ENCODE results near the gene GPX1. TPM values are rescaled to one million over a fixed set of nuclear protein-coding genes. Genes with fewer than 3 reads are reported as not detected.
A peak's percentile ranks its signal among the peaks of the same experiment; 100 is the strongest.
"Not testable (repeated sequence)": the region's sequence is repeated elsewhere in the genome, so short reads cannot be mapped to it uniquely, and the experiment has no call there.

Gene GPX1
- total RNA-seq = 100 to 1,000 TPM; 133 to 221 TPM

- H3K27ac Mint-ChIP-seq = peak within 1 kb of the TSS; percentile 98
- H3K27me3 Mint-ChIP-seq = no peaks in the 10 kb centered on the region
- peaks cover 89% of the 10 kb centered on the region for H3K36me3 Mint-ChIP-seq (ENCODE audit: low read depth)
- peak; percentile 88 for ATAC-seq (replicated peaks)
- H3K9me3 Mint-ChIP-seq = no peaks in the 10 kb centered on the region
- H3K4me3 Mint-ChIP-seq = peak within 1 kb of the TSS; percentile 98
- peaks cover 7% of the 10 kb centered on the region for H3K4me1 Mint-ChIP-seq
These were observed at the start of gene GPX1 for GRCh38 chr3:49358217-49358883. GPX1 (minus strand) TSS chr3:49358353; CDS start chr3:49358278, 75 bp downstream.

GRCh38 chr3:49406571-49407565, 48.7 kb upstream of the GPX1 start:
- Mint-ChIP-seq H3K4me3 (peak overlapping the region; percentile 43), H3K9me3 (no peaks in the 10 kb centered on the region), H3K27ac (peak overlapping the region; percentile 89), H3K27me3 (no peaks in the 10 kb centered on the region), H3K36me3 (ENCODE audit: low read depth) (peaks cover 85% of the 10 kb centered on the region), H3K4me1 (peaks cover 39% of the 10 kb centered on the region)
- no peak for ATAC-seq (replicated peaks)

GRCh38 chr3:49405570-49405969, 47.4 kb upstream of the GPX1 start:
- H3K27me3 Mint-ChIP-seq; H3K9me3 Mint-ChIP-seq; ATAC-seq (replicated peaks): not testable (repeated sequence)
- Mint-ChIP-seq H3K4me3 (peak overlapping the region; percentile 43), H3K4me1 (peaks cover 43% of the 10 kb centered on the region), H3K36me3 (ENCODE audit: low read depth) (peaks cover 90% of the 10 kb centered on the region), H3K27ac (peak overlapping the region; percentile 89)

- H3K4me1 Mint-ChIP-seq = peaks cover 36% of the 10 kb centered on the region
- peaks cover 93% of the 10 kb centered on the region for H3K36me3 Mint-ChIP-seq (ENCODE audit: low read depth)
- no peak for ATAC-seq (replicated peaks)
These were observed 45.7 kb upstream of the GPX1 start for GRCh38 chr3:49403891-49404290.

GRCh38 chr3:49401766-49402165, 43.6 kb upstream of the GPX1 start:
- H3K4me1 Mint-ChIP-seq = peaks cover 36% of the 10 kb centered on the region

More at GRCh38 chr3:49403891-49404290, 45.7 kb upstream of the GPX1 start:
- Mint-ChIP-seq H3K27me3 (no peaks in the 10 kb centered on the region), H3K27ac (no peak overlapping the region), H3K9me3 (no peaks in the 10 kb centered on the region), H3K4me3 (no peak overlapping the region)

GRCh38 chr3:49399461-49399860, 41.3 kb upstream of the GPX1 start:
- no peak for ATAC-seq (replicated peaks)
- Mint-ChIP-seq H3K27ac (peak overlapping the region; percentile 78), H3K9me3 (no peaks in the 10 kb centered on the region), H3K4me1 (peaks cover 35% of the 10 kb centered on the region), H3K4me3 (no peak overlapping the region), H3K36me3 (ENCODE audit: low read depth) (peaks cover 96% of the 10 kb centered on the region), H3K27me3 (no peaks in the 10 kb centered on the region)

More at GRCh38 chr3:49401766-49402165, 43.6 kb upstream of the GPX1 start:
- Mint-ChIP-seq H3K4me3 (no peak overlapping the region), H3K36me3 (ENCODE audit: low read depth) (peaks cover 95% of the 10 kb centered on the region), H3K9me3 (no peaks in the 10 kb centered on the region), H3K27ac (no peak overlapping the region), H3K27me3 (no peaks in the 10 kb centered on the region)
- no peak for ATAC-seq (replicated peaks)

- Mint-ChIP-seq H3K4me1 (peaks cover 38% of the 10 kb centered on the region), H3K27me3 (no peaks in the 10 kb centered on the region), H3K36me3 (ENCODE audit: low read depth) (peaks cover 96% of the 10 kb centered on the region), H3K4me3 (peak overlapping the region; percentile 0), H3K9me3 (no peaks in the 10 kb centered on the region), H3K27ac (peak overlapping the region; percentile 5)
- ATAC-seq (replicated peaks) = no peak
These were observed 39.3 kb upstream of the GPX1 start for GRCh38 chr3:49397470-49397869.

GRCh38 chr3:49391310-49391709, 33.2 kb upstream of the GPX1 start:
- H3K36me3 Mint-ChIP-seq (ENCODE audit: low read depth) = peaks cover 54% of the 10 kb centered on the region
- not testable (repeated sequence) for H3K27ac Mint-ChIP-seq; H3K4me3 Mint-ChIP-seq; H3K27me3 Mint-ChIP-seq; ATAC-seq (replicated peaks); H3K9me3 Mint-ChIP-seq
- peaks cover 33% of the 10 kb centered on the region for H3K4me1 Mint-ChIP-seq

GRCh38 chr3:49389297-49389696, 31.1 kb upstream of the GPX1 start:
- Mint-ChIP-seq H3K36me3 (ENCODE audit: low read depth) (peaks cover 39% of the 10 kb centered on the region), H3K9me3 (no peaks in the 10 kb centered on the region), H3K27ac (no peak overlapping the region), H3K27me3 (no peaks in the 10 kb centered on the region), H3K4me1 (peaks cover 27% of the 10 kb centered on the region), H3K4me3 (no peak overlapping the region)
- ATAC-seq (replicated peaks) = no peak

- ATAC-seq (replicated peaks) = no peak
- no peaks in the 10 kb centered on the region for H3K27me3 Mint-ChIP-seq
These were observed 30.2 kb upstream of the GPX1 start for GRCh38 chr3:49388289-49388820.

GRCh38 chr3:49387721-49388120, 29.6 kb upstream of the GPX1 start:
- H3K27ac Mint-ChIP-seq = peak overlapping the region; percentile 80
- H3K36me3 Mint-ChIP-seq (ENCODE audit: low read depth) = peaks cover 35% of the 10 kb centered on the region
- H3K27me3 Mint-ChIP-seq = no peaks in the 10 kb centered on the region
- H3K4me3 Mint-ChIP-seq = peak overlapping the region; percentile 19
- H3K4me1 Mint-ChIP-seq = peaks cover 31% of the 10 kb centered on the region
- ATAC-seq (replicated peaks) = peak; percentile 89
- no peaks in the 10 kb centered on the region for H3K9me3 Mint-ChIP-seq

More at GRCh38 chr3:49388289-49388820, 30.2 kb upstream of the GPX1 start:
- Mint-ChIP-seq H3K36me3 (ENCODE audit: low read depth) (peaks cover 40% of the 10 kb centered on the region), H3K4me3 (peak overlapping the region; percentile 19), H3K4me1 (peaks cover 30% of the 10 kb centered on the region), H3K27ac (peak overlapping the region; percentile 80), H3K9me3 (no peaks in the 10 kb centered on the region)

- Mint-ChIP-seq H3K4me1 (peaks cover 31% of the 10 kb centered on the region), H3K27me3 (no peaks in the 10 kb centered on the region), H3K4me3 (peak overlapping the region; percentile 34), H3K36me3 (ENCODE audit: low read depth) (peaks cover 31% of the 10 kb centered on the region), H3K27ac (peak overlapping the region; percentile 75), H3K9me3 (no peaks in the 10 kb centered on the region)
- no peak for ATAC-seq (replicated peaks)
These were observed 28.1 kb upstream of the GPX1 start for GRCh38 chr3:49386056-49386756.

- Mint-ChIP-seq H3K27ac (peak overlapping the region; percentile 75), H3K4me1 (peaks cover 31% of the 10 kb centered on the region)
These were observed 27.5 kb upstream of the GPX1 start for GRCh38 chr3:49385617-49386016.

GRCh38 chr3:49383387-49383786, 25.2 kb upstream of the GPX1 start:
- no peaks in the 10 kb centered on the region for H3K27me3 Mint-ChIP-seq
- peaks cover 40% of the 10 kb centered on the region for H3K4me1 Mint-ChIP-seq
- peaks cover 33% of the 10 kb centered on the region for H3K36me3 Mint-ChIP-seq (ENCODE audit: low read depth)
- no peak for ATAC-seq (replicated peaks)
- H3K9me3 Mint-ChIP-seq = no peaks in the 10 kb centered on the region
- H3K4me3 Mint-ChIP-seq = peak overlapping the region; percentile 16
- no peak overlapping the region for H3K27ac Mint-ChIP-seq

More at GRCh38 chr3:49385617-49386016, 27.5 kb upstream of the GPX1 start:
- ATAC-seq (replicated peaks) = no peak
- peaks cover 31% of the 10 kb centered on the region for H3K36me3 Mint-ChIP-seq (ENCODE audit: low read depth)
- peak overlapping the region; percentile 34 for H3K4me3 Mint-ChIP-seq
- no peaks in the 10 kb centered on the region for H3K27me3 Mint-ChIP-seq
- H3K9me3 Mint-ChIP-seq = no peaks in the 10 kb centered on the region

Data from activated T-helper 17 cell treated with anti-CD3 and anti-CD28 coated beads, Interleukin-2, amount 50 U/mL, for 72 hours (primary cell).